ENCODE data around the gene ILDR1.

The ILDR1 gene

DNA sequence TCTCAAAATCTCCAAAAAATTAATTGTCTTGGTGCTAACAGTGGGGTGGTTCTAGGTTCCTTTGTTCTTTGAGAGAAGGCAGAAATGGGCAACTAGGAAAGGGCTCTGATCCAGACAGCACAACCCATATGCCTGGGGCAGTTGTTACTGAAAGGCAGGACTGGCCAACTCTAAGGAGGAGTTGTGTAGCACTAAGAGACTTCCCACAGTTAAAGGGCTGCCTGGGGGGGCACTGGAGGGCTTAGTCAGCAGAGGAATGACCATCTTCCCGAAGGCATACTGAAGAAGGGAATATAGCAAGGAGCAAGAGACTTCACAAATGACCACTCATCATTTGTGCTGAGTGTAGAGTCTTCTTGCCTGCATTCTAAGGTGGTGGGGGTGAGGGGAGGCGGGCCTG lies 15.8 kb downstream of the ILDR1 start:
- no peak for ATAC-seq
- TF ChIP-seq TOX (CRISPR knock-in tag; IDR thresholded peaks at IDR 0.05; ENCODE audit: borderline replicate concordance): no peak
- TF ChIP-seq ZFP30 (CRISPR knock-in tag; IDR thresholded peaks at IDR 0.05): no peak
- TF ChIP-seq ZNF70 (CRISPR knock-in tag; IDR thresholded peaks at IDR 0.05): no peak
- TF ChIP-seq TCF4 (CRISPR knock-in tag; IDR thresholded peaks at IDR 0.05; ENCODE audit: borderline replicate concordance): no peak
- TF ChIP-seq, protein P1, sequence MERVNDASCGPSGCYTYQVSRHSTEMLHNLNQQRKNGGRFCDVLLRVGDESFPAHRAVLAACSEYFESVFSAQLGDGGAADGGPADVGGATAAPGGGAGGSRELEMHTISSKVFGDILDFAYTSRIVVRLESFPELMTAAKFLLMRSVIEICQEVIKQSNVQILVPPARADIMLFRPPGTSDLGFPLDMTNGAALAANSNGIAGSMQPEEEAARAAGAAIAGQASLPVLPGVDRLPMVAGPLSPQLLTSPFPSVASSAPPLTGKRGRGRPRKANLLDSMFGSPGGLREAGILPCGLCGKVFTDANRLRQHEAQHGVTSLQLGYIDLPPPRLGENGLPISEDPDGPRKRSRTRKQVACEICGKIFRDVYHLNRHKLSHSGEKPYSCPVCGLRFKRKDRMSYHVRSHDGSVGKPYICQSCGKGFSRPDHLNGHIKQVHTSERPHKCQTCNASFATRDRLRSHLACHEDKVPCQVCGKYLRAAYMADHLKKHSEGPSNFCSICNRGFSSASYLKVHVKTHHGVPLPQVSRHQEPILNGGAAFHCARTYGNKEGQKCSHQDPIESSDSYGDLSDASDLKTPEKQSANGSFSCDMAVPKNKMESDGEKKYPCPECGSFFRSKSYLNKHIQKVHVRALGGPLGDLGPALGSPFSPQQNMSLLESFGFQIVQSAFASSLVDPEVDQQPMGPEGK (CRISPR knock-in tag; IDR thresholded peaks at IDR 0.05; ENCODE audit: borderline replicate concordance): no peak
- TF ChIP-seq, protein P2, sequence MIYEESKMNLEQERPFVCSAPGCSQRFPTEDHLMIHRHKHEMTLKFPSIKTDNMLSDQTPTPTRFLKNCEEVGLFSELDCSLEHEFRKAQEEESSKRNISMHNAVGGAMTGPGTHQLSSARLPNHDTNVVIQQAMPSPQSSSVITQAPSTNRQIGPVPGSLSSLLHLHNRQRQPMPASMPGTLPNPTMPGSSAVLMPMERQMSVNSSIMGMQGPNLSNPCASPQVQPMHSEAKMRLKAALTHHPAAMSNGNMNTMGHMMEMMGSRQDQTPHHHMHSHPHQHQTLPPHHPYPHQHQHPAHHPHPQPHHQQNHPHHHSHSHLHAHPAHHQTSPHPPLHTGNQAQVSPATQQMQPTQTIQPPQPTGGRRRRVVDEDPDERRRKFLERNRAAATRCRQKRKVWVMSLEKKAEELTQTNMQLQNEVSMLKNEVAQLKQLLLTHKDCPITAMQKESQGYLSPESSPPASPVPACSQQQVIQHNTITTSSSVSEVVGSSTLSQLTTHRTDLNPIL (CRISPR knock-in tag; IDR thresholded peaks at IDR 0.05; ENCODE audit: low read depth): no peak
- no peak for TF ChIP-seq RARB (CRISPR knock-in tag; IDR thresholded peaks at IDR 0.05)
- no peak for TF ChIP-seq PPARA (CRISPR knock-in tag; IDR thresholded peaks at IDR 0.05; ENCODE audit: borderline replicate concordance)
- TF ChIP-seq, protein P3, sequence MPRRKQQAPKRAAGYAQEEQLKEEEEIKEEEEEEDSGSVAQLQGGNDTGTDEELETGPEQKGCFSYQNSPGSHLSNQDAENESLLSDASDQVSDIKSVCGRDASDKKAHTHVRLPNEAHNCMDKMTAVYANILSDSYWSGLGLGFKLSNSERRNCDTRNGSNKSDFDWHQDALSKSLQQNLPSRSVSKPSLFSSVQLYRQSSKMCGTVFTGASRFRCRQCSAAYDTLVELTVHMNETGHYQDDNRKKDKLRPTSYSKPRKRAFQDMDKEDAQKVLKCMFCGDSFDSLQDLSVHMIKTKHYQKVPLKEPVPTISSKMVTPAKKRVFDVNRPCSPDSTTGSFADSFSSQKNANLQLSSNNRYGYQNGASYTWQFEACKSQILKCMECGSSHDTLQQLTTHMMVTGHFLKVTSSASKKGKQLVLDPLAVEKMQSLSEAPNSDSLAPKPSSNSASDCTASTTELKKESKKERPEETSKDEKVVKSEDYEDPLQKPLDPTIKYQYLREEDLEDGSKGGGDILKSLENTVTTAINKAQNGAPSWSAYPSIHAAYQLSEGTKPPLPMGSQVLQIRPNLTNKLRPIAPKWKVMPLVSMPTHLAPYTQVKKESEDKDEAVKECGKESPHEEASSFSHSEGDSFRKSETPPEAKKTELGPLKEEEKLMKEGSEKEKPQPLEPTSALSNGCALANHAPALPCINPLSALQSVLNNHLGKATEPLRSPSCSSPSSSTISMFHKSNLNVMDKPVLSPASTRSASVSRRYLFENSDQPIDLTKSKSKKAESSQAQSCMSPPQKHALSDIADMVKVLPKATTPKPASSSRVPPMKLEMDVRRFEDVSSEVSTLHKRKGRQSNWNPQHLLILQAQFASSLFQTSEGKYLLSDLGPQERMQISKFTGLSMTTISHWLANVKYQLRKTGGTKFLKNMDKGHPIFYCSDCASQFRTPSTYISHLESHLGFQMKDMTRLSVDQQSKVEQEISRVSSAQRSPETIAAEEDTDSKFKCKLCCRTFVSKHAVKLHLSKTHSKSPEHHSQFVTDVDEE (CRISPR knock-in tag; IDR thresholded peaks at IDR 0.05): no peak

DNA sequence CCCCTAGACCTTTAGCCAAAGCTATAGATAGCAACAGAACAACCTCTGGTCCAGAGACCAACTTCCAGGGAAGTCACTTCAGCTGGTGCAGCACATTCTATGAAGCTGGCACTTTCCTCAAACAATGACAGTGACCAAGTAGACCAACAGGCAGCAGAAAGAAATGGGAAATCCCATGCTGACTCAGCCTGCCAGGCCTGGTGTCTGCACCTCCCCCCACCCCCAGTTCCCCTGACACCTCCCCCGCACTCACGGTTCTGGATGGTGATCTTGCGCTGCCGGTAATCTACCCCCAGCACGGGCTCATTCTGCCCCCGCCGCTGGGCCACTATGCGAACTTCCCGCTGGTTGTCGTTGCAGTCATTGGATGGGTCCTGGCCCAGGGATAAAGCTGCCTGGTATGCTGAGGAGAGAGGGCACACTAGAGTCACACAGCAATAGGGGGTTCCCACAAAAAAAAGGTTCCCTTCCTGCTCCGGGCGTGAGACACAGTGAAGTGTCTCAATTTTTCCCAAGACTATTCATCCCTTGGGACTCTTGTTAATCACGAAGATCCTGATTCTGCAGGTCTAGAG lies 17.0 kb downstream of the ILDR1 start:
- ATAC-seq: no peak
- TF ChIP-seq CSDC2 (CRISPR knock-in tag; IDR thresholded peaks at IDR 0.05) (no peak), ZNF8 (CRISPR knock-in tag; IDR thresholded peaks at IDR 0.05) (no peak), ZNF565 (CRISPR knock-in tag; conservative IDR thresholded peaks at IDR 0.05; ENCODE audit: low read depth) (no peak), PPARA (CRISPR knock-in tag; IDR thresholded peaks at IDR 0.05; ENCODE audit: borderline replicate concordance) (no peak), TOX (CRISPR knock-in tag; IDR thresholded peaks at IDR 0.05; ENCODE audit: borderline replicate concordance) (no peak), GLIS3 (CRISPR knock-in tag; IDR thresholded peaks at IDR 0.05) (no peak), ARNTL (CRISPR knock-in tag; IDR thresholded peaks at IDR 0.05; ENCODE audit: borderline replicate concordance, low read depth) (no peak), BACH2 (CRISPR knock-in tag; IDR thresholded peaks at IDR 0.05; ENCODE audit: borderline replicate concordance) (no peak), ISL1 (CRISPR knock-in tag; IDR thresholded peaks at IDR 0.05) (no peak), OSR1 (CRISPR knock-in tag; IDR thresholded peaks at IDR 0.05) (no peak), ESRRG (CRISPR knock-in tag; IDR thresholded peaks at IDR 0.05) (no peak), ZNF70 (CRISPR knock-in tag; IDR thresholded peaks at IDR 0.05) (no peak), TCF4 (CRISPR knock-in tag; IDR thresholded peaks at IDR 0.05; ENCODE audit: borderline replicate concordance) (no peak)
- TF ChIP-seq, protein P1 (CRISPR knock-in tag; IDR thresholded peaks at IDR 0.05; ENCODE audit: borderline replicate concordance): no peak
- TF ChIP-seq, protein P4, sequence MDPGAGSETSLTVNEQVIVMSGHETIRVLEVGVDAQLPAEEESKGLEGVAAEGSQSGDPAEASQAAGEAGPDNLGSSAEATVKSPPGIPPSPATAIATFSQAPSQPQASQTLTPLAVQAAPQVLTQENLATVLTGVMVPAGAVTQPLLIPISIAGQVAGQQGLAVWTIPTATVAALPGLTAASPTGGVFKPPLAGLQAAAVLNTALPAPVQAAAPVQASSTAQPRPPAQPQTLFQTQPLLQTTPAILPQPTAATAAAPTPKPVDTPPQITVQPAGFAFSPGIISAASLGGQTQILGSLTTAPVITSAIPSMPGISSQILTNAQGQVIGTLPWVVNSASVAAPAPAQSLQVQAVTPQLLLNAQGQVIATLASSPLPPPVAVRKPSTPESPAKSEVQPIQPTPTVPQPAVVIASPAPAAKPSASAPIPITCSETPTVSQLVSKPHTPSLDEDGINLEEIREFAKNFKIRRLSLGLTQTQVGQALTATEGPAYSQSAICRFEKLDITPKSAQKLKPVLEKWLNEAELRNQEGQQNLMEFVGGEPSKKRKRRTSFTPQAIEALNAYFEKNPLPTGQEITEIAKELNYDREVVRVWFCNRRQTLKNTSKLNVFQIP (CRISPR knock-in tag; IDR thresholded peaks at IDR 0.05; ENCODE audit: borderline replicate concordance, low read depth): no peak
- TF ChIP-seq, protein P5, sequence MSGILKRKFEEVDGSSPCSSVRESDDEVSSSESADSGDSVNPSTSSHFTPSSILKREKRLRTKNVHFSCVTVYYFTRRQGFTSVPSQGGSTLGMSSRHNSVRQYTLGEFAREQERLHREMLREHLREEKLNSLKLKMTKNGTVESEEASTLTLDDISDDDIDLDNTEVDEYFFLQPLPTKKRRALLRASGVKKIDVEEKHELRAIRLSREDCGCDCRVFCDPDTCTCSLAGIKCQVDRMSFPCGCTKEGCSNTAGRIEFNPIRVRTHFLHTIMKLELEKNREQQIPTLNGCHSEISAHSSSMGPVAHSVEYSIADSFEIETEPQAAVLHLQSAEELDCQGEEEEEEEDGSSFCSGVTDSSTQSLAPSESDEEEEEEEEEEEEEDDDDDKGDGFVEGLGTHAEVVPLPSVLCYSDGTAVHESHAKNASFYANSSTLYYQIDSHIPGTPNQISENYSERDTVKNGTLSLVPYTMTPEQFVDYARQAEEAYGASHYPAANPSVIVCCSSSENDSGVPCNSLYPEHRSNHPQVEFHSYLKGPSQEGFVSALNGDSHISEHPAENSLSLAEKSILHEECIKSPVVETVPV (CRISPR knock-in tag; IDR thresholded peaks at IDR 0.05): no peak
- TF ChIP-seq, protein P2 (CRISPR knock-in tag; IDR thresholded peaks at IDR 0.05; ENCODE audit: low read depth): no peak
- TF ChIP-seq, protein P3 (CRISPR knock-in tag; IDR thresholded peaks at IDR 0.05): no peak
